SK-N-MC (cell line): ENCODE results near the gene SAMM50.

Experiments
- DNase-seq: peaks from one replicate; pipeline ENCODE4 v3.0.0-alpha.2; 2011; ENCODE audit warnings: low read depth, low spot score
- H3K27ac ChIP-seq: fragments of 200-600 bp; sonication (generic); 2 replicates; pipeline ENCODE4 v1.5.1; 2016; ENCODE audit warnings: mixed run types
- H3K36me3 ChIP-seq: fragments of 200-600 bp; sonication (generic); 2 replicates; pipeline ENCODE4 v1.6.1; 2017; ENCODE audit warnings: antibody characterized with exemption, low read length, mixed read lengths; ENCODE audit not compliant: insufficient read depth
- H3K4me3 ChIP-seq: fragments of 200-600 bp; sonication (generic); 2 replicates; pipeline ENCODE4 v1.5.1; 2016
- H3K9ac ChIP-seq: fragments of 200-600 bp; sonication (generic); 2 replicates; pipeline ENCODE4 v1.8.0; 2017; ENCODE audit warnings: mixed run types, mixed read lengths; ENCODE audit not compliant: insufficient read length
- H3K9me3 ChIP-seq: fragments of 200-600 bp; sonication (generic); 2 replicates; pipeline ENCODE4 v1.6.1; 2017; ENCODE audit warnings: low read depth, mild to moderate bottlenecking, antibody characterized with exemption, low read length, moderate library complexity, mixed read lengths
- EZH2 ChIP-seq: fragments of 200-600 bp; sonication (generic); IDR thresholded peaks from one replicate; pipeline ENCODE4 v1.6.1; 2017; ENCODE audit warnings: antibody characterized with exemption
- FOXP2 ChIP-seq: optimal IDR thresholded peaks from 2 replicates; pipeline ENCODE3; 2011; ENCODE audit warnings: mild to moderate bottlenecking, moderate library complexity; ENCODE audit not compliant: insufficient read depth; ENCODE audit errors: extremely low read length, control extremely low read depth
- POLR2AphosphoS5 ChIP-seq: IDR thresholded peaks from 2 replicates; pipeline ENCODE4 v1.6.1; 2012; ENCODE audit warnings: mild to moderate bottlenecking, low read depth, low read length, borderline replicate concordance

SAMM50 gene

GRCh38 chr22:43922123-43922522 is 33.1 kb upstream of the SAMM50 start:
- Histone ChIP-seq H3K9me3 (no peaks in the 10 kb centered on the region), H3K36me3 (no peaks in the 10 kb centered on the region), H3K27ac (no peak overlapping the region), H3K4me3 (no peak overlapping the region), H3K9ac (no peak overlapping the region)
- DNase-seq: no peak
- TF ChIP-seq FOXP2: no peak
- TF ChIP-seq POLR2AphosphoS5: no peak
- no peak for TF ChIP-seq EZH2

- TF ChIP-seq POLR2AphosphoS5 (no peak), EZH2 (no peak), FOXP2 (no peak)
- Histone ChIP-seq H3K36me3 (no peaks in the 10 kb centered on the region), H3K9me3 (no peaks in the 10 kb centered on the region), H3K9ac (peak overlapping the region; percentile 63), H3K27ac (no peak overlapping the region), H3K4me3 (peak overlapping the region; percentile 79)
- no peak for DNase-seq
Observed at GRCh38 chr22:43923191-43923590, 32.1 kb upstream of the SAMM50 start.

- no peak for TF ChIP-seq FOXP2
- peak; percentile 65; the same call in 1 of the 2 replicates for TF ChIP-seq POLR2AphosphoS5
- Histone ChIP-seq H3K36me3 (no peaks in the 10 kb centered on the region), H3K4me3 (peak within 1 kb of the TSS; percentile 89), H3K9ac (peak within 1 kb of the TSS; percentile 71), H3K9me3 (no peaks in the 10 kb centered on the region), H3K27ac (no peak within 1 kb of the TSS)
- no peak for DNase-seq
Observed at GRCh38 chr22:43923631-43924464, 31.4 kb upstream of the SAMM50 start, which contains the start of gene PNPLA3. TSS of gene PNPLA3 (plus strand) at chr22:43923805. CDS start at chr22:43923912, 107 bp downstream.

- no peak for TF ChIP-seq FOXP2
- TF ChIP-seq EZH2: no peak
- no peak for TF ChIP-seq POLR2AphosphoS5
- Histone ChIP-seq H3K36me3 (no peaks in the 10 kb centered on the region), H3K4me3 (no peak overlapping the region), H3K9ac (no peak overlapping the region), H3K27ac (no peak overlapping the region), H3K9me3 (no peaks in the 10 kb centered on the region)
- DNase-seq: no peak
Observed at GRCh38 chr22:43924877-43925276, 30.4 kb upstream of the SAMM50 start.

- Histone ChIP-seq H3K27ac (no peak overlapping the region), H3K9ac (no peak overlapping the region), H3K36me3 (no peaks in the 10 kb centered on the region), H3K4me3 (no peak overlapping the region), H3K9me3 (no peaks in the 10 kb centered on the region)
- TF ChIP-seq FOXP2: no peak
- TF ChIP-seq POLR2AphosphoS5: no peak
- no peak for TF ChIP-seq EZH2
- no peak for DNase-seq
Observed at GRCh38 chr22:43925433-43926348, 29.6 kb upstream of the SAMM50 start.

- Histone ChIP-seq H3K27ac (no peak overlapping the region), H3K4me3 (no peak overlapping the region), H3K9me3 (no peaks in the 10 kb centered on the region), H3K9ac (no peak overlapping the region), H3K36me3 (no peaks in the 10 kb centered on the region)
- TF ChIP-seq EZH2 (no peak), FOXP2 (no peak), POLR2AphosphoS5 (no peak)
- DNase-seq: no peak
Observed at GRCh38 chr22:43926349-43926710, 28.9 kb upstream of the SAMM50 start.

GRCh38 chr22:43928468-43928867 is 26.8 kb upstream of the SAMM50 start:
- Histone ChIP-seq H3K9ac (no peak overlapping the region), H3K36me3 (no peaks in the 10 kb centered on the region), H3K9me3 (no peaks in the 10 kb centered on the region), H3K4me3 (no peak overlapping the region), H3K27ac (no peak overlapping the region)
- no peak for DNase-seq
- TF ChIP-seq POLR2AphosphoS5: no peak
- TF ChIP-seq FOXP2: no peak
- no peak for TF ChIP-seq EZH2

GRCh38 chr22:43928908-43929307 is 26.3 kb upstream of the SAMM50 start:
- H3K4me3 ChIP-seq: no peak overlapping the region
- no peaks in the 10 kb centered on the region for H3K36me3 ChIP-seq
- H3K27ac ChIP-seq: no peak overlapping the region
- TF ChIP-seq POLR2AphosphoS5 (no peak), EZH2 (no peak), FOXP2 (no peak)
- no peak overlapping the region for H3K9ac ChIP-seq
- no peaks in the 10 kb centered on the region for H3K9me3 ChIP-seq
- no peak for DNase-seq
